Measurements from ENCODE around the gene RIMKLB.
A peak's percentile ranks its signal among the peaks of the same experiment; 100 is the strongest.
"Not testable (repeated sequence)": the region's sequence is repeated elsewhere in the genome, so short reads cannot be mapped to it uniquely, and the experiment has no call there.

RIMKLB gene

GRCh38 chr12:8820676-8821407, 123.1 kb downstream of the RIMKLB start:
- DNase-seq: not testable (repeated sequence)

GRCh38 chr12:8821591-8821990, 123.8 kb downstream of the RIMKLB start:
- DNase-seq: no peak

DNA sequence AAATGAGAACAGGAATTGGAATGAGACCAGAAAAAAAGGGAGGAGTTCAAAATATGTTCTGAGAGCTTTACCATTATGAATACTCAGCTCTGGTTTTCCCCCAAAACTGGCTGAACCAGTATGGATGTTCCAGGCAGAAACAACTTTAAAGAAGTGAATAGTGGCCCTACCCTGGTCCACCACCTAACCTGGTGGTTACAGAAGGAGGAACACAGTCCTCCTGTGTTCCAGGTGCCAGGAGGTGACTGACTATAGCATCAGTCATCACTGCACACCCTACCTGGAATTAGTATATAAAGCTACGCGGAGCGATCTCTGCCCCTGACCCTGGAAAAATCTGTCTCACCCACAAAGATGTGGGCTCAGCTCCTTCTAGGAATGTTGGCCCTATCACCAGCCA, 124.5 kb downstream of the RIMKLB start, which contains the start of gene A2ML1:
TSS of gene A2ML1 (plus strand) at position 324 of the 400 bp plus-strand sequence. CDS start at position 355, 31 bp downstream.
- no peak for DNase-seq

- DNase-seq: no peak
Observed at GRCh38 chr12:8823565-8824300, 125.9 kb downstream of the RIMKLB start.

- no peak for DNase-seq
Observed at GRCh38 chr12:8827551-8828256, 129.9 kb downstream of the RIMKLB start.

- no peak for DNase-seq
Observed at GRCh38 chr12:8828257-8829124, 130.7 kb downstream of the RIMKLB start.

- DNase-seq: no peak
Observed at GRCh38 chr12:8829125-8829518, 131.3 kb downstream of the RIMKLB start.

GRCh38 chr12:8829621-8830020, 131.8 kb downstream of the RIMKLB start:
- DNase-seq: peak in 1 of 2 experiments; percentile 39

DNA sequence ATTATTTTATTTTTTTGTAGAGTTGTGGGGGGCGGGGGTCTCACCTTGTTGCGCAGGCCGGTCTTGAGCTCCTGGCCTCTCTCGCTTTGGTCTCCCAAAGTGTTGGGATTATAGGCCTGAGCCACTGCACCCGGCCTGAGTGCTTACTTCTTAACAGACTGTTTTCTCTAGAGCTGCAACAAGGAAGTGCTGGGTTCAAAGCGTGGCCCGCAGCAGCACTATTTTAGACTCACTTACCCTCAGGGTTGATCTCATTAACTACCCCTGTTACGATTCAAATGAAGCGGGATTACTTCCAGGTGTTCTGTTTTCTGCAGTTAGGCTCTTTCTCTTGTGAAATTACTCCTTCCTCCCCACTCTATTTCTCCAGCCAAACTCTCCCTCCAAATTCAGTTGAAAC, 133.3 kb downstream of the RIMKLB start:
- no peak for DNase-seq

- no peak for DNase-seq
Observed at GRCh38 chr12:8832500-8832899, 134.7 kb downstream of the RIMKLB start.
